NOMO-1 treated with dmso at 0.1 percent for 144 hours (cell line): ENCODE data around the gene NOXO1.
"Not testable (repeated sequence)": the region's sequence is repeated elsewhere in the genome, so short reads cannot be mapped to it uniquely, and the experiment has no call there.

Experiments
- DNase-seq: peaks from one replicate; lab custom pipeline; 2025; ENCODE audit not compliant: unreplicated experiment; lab: John Stamatoyannopoulos, UW

Gene NOXO1

GRCh38 chr16:2011726-2012125, 30.5 kb upstream of the NOXO1 start:
- DNase-seq: not testable (repeated sequence)

GRCh38 chr16:2009791-2010510, 28.7 kb upstream of the NOXO1 start, which contains the start of gene ZNF598:
ZNF598 (minus strand) TSS chr16:2009821.
- peak; percentile 67 for DNase-seq

GRCh38 chr16:2009164-2009711, 28.0 kb upstream of the NOXO1 start:
- DNase-seq: no peak

- DNase-seq: no peak
These were observed 27.4 kb upstream of the NOXO1 start for GRCh38 chr16:2008631-2009163.

GRCh38 chr16:2008009-2008526, 26.8 kb upstream of the NOXO1 start:
- no peak for DNase-seq

GRCh38 chr16:2007081-2007836, 26.0 kb upstream of the NOXO1 start:
- no peak for DNase-seq

GRCh38 chr16:2006317-2006716, 25.0 kb upstream of the NOXO1 start:
- DNase-seq: no peak

- no peak for DNase-seq
These were observed 24.4 kb upstream of the NOXO1 start for GRCh38 chr16:2005646-2006045.

- DNase-seq: no peak
These were observed 23.7 kb upstream of the NOXO1 start for GRCh38 chr16:2004795-2005517.

- DNase-seq: peak; percentile 72
These were observed 22.8 kb upstream of the NOXO1 start for GRCh38 chr16:2003827-2004641.

GRCh38 chr16:2003231-2003826, 22.1 kb upstream of the NOXO1 start:
- DNase-seq: no peak

- no peak for DNase-seq
These were observed 21.3 kb upstream of the NOXO1 start for GRCh38 chr16:2002406-2003230.

- no peak for DNase-seq
These were observed 20.4 kb upstream of the NOXO1 start for GRCh38 chr16:2001456-2002355.

- DNase-seq: no peak
These were observed 19.8 kb upstream of the NOXO1 start for GRCh38 chr16:2001035-2001434.

GRCh38 chr16:1999866-2000514, 18.7 kb upstream of the NOXO1 start:
- no peak for DNase-seq

- DNase-seq: no peak
These were observed 17.9 kb upstream of the NOXO1 start for GRCh38 chr16:1998852-1999801.
